ENCODE data around the gene NETO2. TPM values are rescaled to one million over a fixed set of nuclear protein-coding genes. Genes with fewer than 3 reads are reported as not detected.

Gene NETO2
- total RNA-seq, 1 experiment from 2014 or later = 54.4 TPM

DNA sequence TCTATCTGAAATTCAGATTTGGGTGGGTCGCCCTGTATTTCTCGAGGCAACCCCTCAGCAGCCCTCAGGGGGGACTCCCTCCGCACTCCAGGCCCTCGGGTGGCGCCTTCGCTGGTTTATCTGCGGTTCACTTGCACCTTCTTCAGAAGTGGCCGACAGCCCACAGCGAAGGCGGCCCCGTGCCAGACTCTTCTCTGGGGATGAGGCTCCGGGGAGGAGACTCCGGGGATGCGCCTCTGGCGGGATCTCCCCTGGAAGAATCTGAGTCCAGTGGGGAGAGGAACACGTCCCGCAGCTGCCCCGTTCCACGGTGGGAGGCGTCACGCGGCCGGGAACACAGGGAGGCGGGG is 106.4 kb downstream of the NETO2 start:
- H3K4me2 ChIP-seq = peak overlapping the region; percentile 97
- ChIA-PET CTCF (interaction anchor here (0.7 to 2.4 kb wide), 7 partner anchors 36 to 1586 kb away, joined by 3 to 16 read pairs (median 6); partner anchors contain the start of genes ITFG1 and PHKB), POLR2A (ENCODE audit: unreplicated experiment) (no interaction called here)
- no peak overlapping the region for H3K27ac ChIP-seq
- H3K9me3 ChIP-seq (ENCODE audit: insufficient read depth, low read depth) = no peaks in the 10 kb centered on the region
- no peak for TF ChIP-seq EZH2 (IDR thresholded peaks at IDR 0.05; ENCODE audit: low read depth)
- TF ChIP-seq, protein P1, sequence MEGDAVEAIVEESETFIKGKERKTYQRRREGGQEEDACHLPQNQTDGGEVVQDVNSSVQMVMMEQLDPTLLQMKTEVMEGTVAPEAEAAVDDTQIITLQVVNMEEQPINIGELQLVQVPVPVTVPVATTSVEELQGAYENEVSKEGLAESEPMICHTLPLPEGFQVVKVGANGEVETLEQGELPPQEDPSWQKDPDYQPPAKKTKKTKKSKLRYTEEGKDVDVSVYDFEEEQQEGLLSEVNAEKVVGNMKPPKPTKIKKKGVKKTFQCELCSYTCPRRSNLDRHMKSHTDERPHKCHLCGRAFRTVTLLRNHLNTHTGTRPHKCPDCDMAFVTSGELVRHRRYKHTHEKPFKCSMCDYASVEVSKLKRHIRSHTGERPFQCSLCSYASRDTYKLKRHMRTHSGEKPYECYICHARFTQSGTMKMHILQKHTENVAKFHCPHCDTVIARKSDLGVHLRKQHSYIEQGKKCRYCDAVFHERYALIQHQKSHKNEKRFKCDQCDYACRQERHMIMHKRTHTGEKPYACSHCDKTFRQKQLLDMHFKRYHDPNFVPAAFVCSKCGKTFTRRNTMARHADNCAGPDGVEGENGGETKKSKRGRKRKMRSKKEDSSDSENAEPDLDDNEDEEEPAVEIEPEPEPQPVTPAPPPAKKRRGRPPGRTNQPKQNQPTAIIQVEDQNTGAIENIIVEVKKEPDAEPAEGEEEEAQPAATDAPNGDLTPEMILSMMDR (conservative IDR thresholded peaks at IDR 0.05) = no peak
- intact Hi-C loops (cut with micrococcal nuclease; ENCODE audit: unreplicated experiment) = loop anchor here (2.0 kb wide), 2 partner anchors 105 to 1127 kb away; partner anchors contain the start of gene NETO2
- BruUV-seq (replicated peaks) = no TSS peak
- H4K20me1 ChIP-seq (ENCODE audit: insufficient read depth) = no peaks in the 10 kb centered on the region
- no peak for DNase-seq
- peak overlapping the region; percentile 95 for H2AFZ ChIP-seq
- no peaks in the 10 kb centered on the region for H3K79me2 ChIP-seq (ENCODE audit: low read depth)
- H3F3A ChIP-seq (ENCODE audit: insufficient read depth, low read depth) = no peaks in the 10 kb centered on the region
- no peaks in the 10 kb centered on the region for H3K36me3 ChIP-seq (ENCODE audit: low read depth)
- no peaks in the 10 kb centered on the region for H3K4me1 ChIP-seq (replicated peaks; ENCODE audit: insufficient read depth)
- H3K4me3 ChIP-seq = peak overlapping the region; percentile 71
- H3K27me3 ChIP-seq (ENCODE audit: insufficient read depth, low read depth) = no peaks in the 10 kb centered on the region
- no peaks in the 10 kb centered on the region for H3K9me2 ChIP-seq (ENCODE audit: insufficient read depth)

DNA sequence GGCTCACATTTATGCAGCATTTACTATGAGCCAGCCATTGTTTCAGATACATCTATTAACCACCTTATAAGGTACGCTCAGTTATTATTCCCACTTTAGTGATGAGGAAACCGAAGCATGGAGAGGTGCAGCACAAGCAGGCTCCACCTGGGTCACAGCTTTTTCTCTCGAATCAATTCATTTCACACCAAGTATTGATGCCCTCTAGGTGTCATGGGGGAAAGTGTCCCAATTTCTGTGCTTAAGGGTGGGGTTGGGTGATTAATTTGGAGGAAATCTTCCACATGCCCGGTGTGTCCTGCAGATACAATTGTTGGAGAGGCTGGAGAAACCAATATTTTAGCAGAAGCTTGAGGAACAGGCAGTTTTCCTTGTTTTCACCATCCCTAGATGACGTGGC is 107.5 kb downstream of the NETO2 start:
- Histone ChIP-seq H3F3A (ENCODE audit: insufficient read depth, low read depth) (no peaks in the 10 kb centered on the region), H3K27me3 (ENCODE audit: insufficient read depth, low read depth) (no peaks in the 10 kb centered on the region), H3K4me2 (no peak overlapping the region), H3K79me2 (ENCODE audit: low read depth) (no peaks in the 10 kb centered on the region), H3K36me3 (ENCODE audit: low read depth) (no peaks in the 10 kb centered on the region), H2AFZ (no peak overlapping the region), H3K9me2 (ENCODE audit: insufficient read depth) (no peaks in the 10 kb centered on the region), H4K20me1 (ENCODE audit: insufficient read depth) (no peaks in the 10 kb centered on the region), H3K4me1 (replicated peaks; ENCODE audit: insufficient read depth) (no peaks in the 10 kb centered on the region), H3K9me3 (ENCODE audit: insufficient read depth, low read depth) (no peaks in the 10 kb centered on the region), H3K27ac (no peak overlapping the region), H3K4me3 (no peak overlapping the region)
- no TSS peak for BruUV-seq (replicated peaks)
- DNase-seq = no peak
- ChIA-PET POLR2A (ENCODE audit: unreplicated experiment) (no interaction called here), CTCF (interaction anchor here (0.7 to 2.4 kb wide), 3 partner anchors 1013 to 1198 kb away, joined by 3 to 16 read pairs (median 3); no protein-coding TSS in a partner anchor)
- TF ChIP-seq, protein P1 (conservative IDR thresholded peaks at IDR 0.05) = no peak
- TF ChIP-seq EZH2 (IDR thresholded peaks at IDR 0.05; ENCODE audit: low read depth) = no peak
- intact Hi-C loops (cut with micrococcal nuclease; ENCODE audit: unreplicated experiment) = loop anchor here (2.0 kb wide), 2 partner anchors 107 to 1129 kb away; partner anchors contain the start of gene NETO2

DNA sequence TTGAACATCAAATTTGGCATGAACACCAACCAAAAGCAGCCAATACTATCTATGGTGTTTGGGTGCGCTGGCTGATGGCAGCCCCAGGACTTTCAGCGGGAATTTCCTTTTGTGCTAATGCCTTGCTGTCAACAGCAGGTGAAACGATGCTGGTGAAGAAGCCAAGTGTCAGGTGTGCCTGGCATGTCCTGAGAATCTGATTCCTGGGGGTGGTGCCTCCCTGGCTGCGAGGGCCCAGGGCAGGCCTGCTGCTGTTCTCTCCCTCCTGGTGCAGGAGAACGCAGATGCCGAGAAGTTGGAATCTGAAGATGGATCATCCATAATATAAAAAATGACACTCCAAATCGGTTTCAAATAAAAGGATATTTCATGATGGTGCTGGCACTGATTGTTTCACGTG is 108.3 kb downstream of the NETO2 start:
- no peaks in the 10 kb centered on the region for H4K20me1 ChIP-seq (ENCODE audit: insufficient read depth)
- DNase-seq = no peak
- H3K36me3 ChIP-seq (ENCODE audit: low read depth) = no peaks in the 10 kb centered on the region
- H3K79me2 ChIP-seq (ENCODE audit: low read depth) = no peaks in the 10 kb centered on the region
- H3K4me2 ChIP-seq = no peak overlapping the region
- ChIA-PET POLR2A (ENCODE audit: unreplicated experiment) (interaction anchor here (0.5 kb wide), 1 partner anchor 75 kb away, joined by 6 read pairs; no protein-coding TSS in a partner anchor), CTCF (no interaction called here)
- H3K9me3 ChIP-seq (ENCODE audit: insufficient read depth, low read depth) = no peaks in the 10 kb centered on the region
- intact Hi-C loops (cut with micrococcal nuclease; ENCODE audit: unreplicated experiment) = no loop called here
- no peaks in the 10 kb centered on the region for H3F3A ChIP-seq (ENCODE audit: insufficient read depth, low read depth)
- no peaks in the 10 kb centered on the region for H3K9me2 ChIP-seq (ENCODE audit: insufficient read depth)
- no peak overlapping the region for H3K4me3 ChIP-seq
- no peaks in the 10 kb centered on the region for H3K4me1 ChIP-seq (replicated peaks; ENCODE audit: insufficient read depth)
- H3K27ac ChIP-seq = no peak overlapping the region
- H3K27me3 ChIP-seq (ENCODE audit: insufficient read depth, low read depth) = no peaks in the 10 kb centered on the region
- no peak overlapping the region for H2AFZ ChIP-seq
- TF ChIP-seq, protein P1 (conservative IDR thresholded peaks at IDR 0.05) = no peak
- BruUV-seq (replicated peaks) = no TSS peak

All from PC-9 (cell line).